IMR-90 (cell line): Measurements from ENCODE around the gene NCAPG2. TPM values are rescaled to one million over a fixed set of nuclear protein-coding genes. Genes with fewer than 3 reads are reported as not detected.

Experiments
- ATAC-seq: fragments of 200-7000 bp; cut with Tn5 transposase; 2 replicates; pipeline ENCODE4 v1.9.1; 2020; ENCODE audit warnings: low read depth, mild to moderate bottlenecking, moderate library complexity
- Bru-seq: library from RNA; stranded (reverse); fragments of 400-500 nt; gene quantifications from one replicate; lab custom pipeline; 2021; lab: Mats Ljungman, UMichigan
- BruChase-seq, 2 experiments: library from RNA; stranded (reverse); fragments of 400-500 nt; gene quantifications; one replicate each; lab custom pipeline; 2021; lab: Mats Ljungman, UMichigan
- BruUV-seq: library from RNA; stranded (reverse); fragments of 400-500 nt; replicated peaks from 2 replicates; lab custom pipeline; 2021; lab: Mats Ljungman, UMichigan
- CTCF ChIA-PET: fragments of 300-600 bp; formaldehyde crosslinking; extraction: SDS; loops from one replicate; lab custom pipeline; 2021; ENCODE audit warnings: antibody characterized with exemption; lab: Yijun Ruan, JAX
- POLR2A ChIA-PET: fragments of 300-600 bp; sonication (Branson Sonifier 250); formaldehyde crosslinking; loops from one replicate; lab custom pipeline; 2022; ENCODE audit warnings: antibody characterized with exemption; ENCODE audit not compliant: unreplicated experiment; lab: Charles Lee
- DNase-seq: peaks from one replicate; pipeline ENCODE4 v3.0.0; 2013
- H2AFZ ChIP-seq: replicated peaks from 2 replicates; pipeline ENCODE3; 2013; ENCODE audit warnings: low read length, mild to moderate bottlenecking; ENCODE audit not compliant: poor library complexity
- H2AK5ac ChIP-seq: 2 replicates; pipeline ENCODE4 v1.6.1; 2013; ENCODE audit warnings: low read depth, low read length, inconsistent platforms
- H2AK9ac ChIP-seq: replicated peaks from 2 replicates; pipeline ENCODE3; 2013; ENCODE audit warnings: mild to moderate bottlenecking, low read depth, low read length, moderate library complexity; ENCODE audit not compliant: poor library complexity
- H2BK120ac ChIP-seq: 2 replicates; pipeline ENCODE4 v1.6.1; 2013; ENCODE audit warnings: low read depth, low read length, inconsistent platforms
- H2BK15ac ChIP-seq: 3 replicates; pipeline ENCODE4 v1.6.1; 2013; ENCODE audit warnings: low read depth, low read length, inconsistent platforms
- H2BK20ac ChIP-seq: 2 replicates; pipeline ENCODE4 v1.6.1; 2013; ENCODE audit warnings: low read depth, mild to moderate bottlenecking, inconsistent platforms, low read length, moderate library complexity
- H2BK5ac ChIP-seq: 2 replicates; pipeline ENCODE4 v1.6.1; 2013; ENCODE audit warnings: mild to moderate bottlenecking, low read depth, low read length, inconsistent platforms; ENCODE audit not compliant: poor library complexity, severe bottlenecking
- H3K14ac ChIP-seq: replicated peaks from 2 replicates; pipeline ENCODE4 v1.6.1; 2013; ENCODE audit warnings: low read depth, low read length, inconsistent platforms
- H3K18ac ChIP-seq: 2 replicates; pipeline ENCODE4 v1.6.1; 2013; ENCODE audit warnings: low read depth, low read length, control low read depth
- H3K23ac ChIP-seq: 2 replicates; pipeline ENCODE4 v1.6.1; 2013; ENCODE audit warnings: low read depth, low read length, inconsistent platforms
- H3K27ac ChIP-seq: 2 replicates; pipeline ENCODE4 v1.5.1; 2013; ENCODE audit warnings: mild to moderate bottlenecking, control low read depth, low read length; ENCODE audit not compliant: insufficient read depth
- H3K27me3 ChIP-seq: 2 replicates; pipeline ENCODE4 v1.6.1; 2013; ENCODE audit warnings: low read length; ENCODE audit not compliant: control insufficient read depth, insufficient read depth
- H3K36me3 ChIP-seq: 2 replicates; pipeline ENCODE4 v1.6.1; 2013; ENCODE audit warnings: low read length, mixed read lengths; ENCODE audit not compliant: control insufficient read depth, insufficient read depth
- H3K4ac ChIP-seq: 2 replicates; pipeline ENCODE4 v1.6.1; 2013; ENCODE audit warnings: low read depth, low read length, inconsistent platforms
- H3K4me1 ChIP-seq: 2 replicates; pipeline ENCODE4 v1.6.1; 2013; ENCODE audit warnings: low read length, mixed read lengths; ENCODE audit not compliant: control insufficient read depth, insufficient read depth
- H3K4me2 ChIP-seq: 2 replicates; pipeline ENCODE4 v1.6.1; 2013; ENCODE audit warnings: low read depth, mild to moderate bottlenecking, control low read depth, low read length, moderate library complexity
- H3K4me3 ChIP-seq: 2 replicates; pipeline ENCODE4 v1.5.1; 2013; ENCODE audit warnings: low read depth, mild to moderate bottlenecking, control low read depth, low read length, moderate library complexity; ENCODE audit not compliant: insufficient read depth
- H3K56ac ChIP-seq: 2 replicates; pipeline ENCODE4 v1.6.1; 2013; ENCODE audit warnings: low read length, inconsistent platforms; ENCODE audit not compliant: insufficient read depth; ENCODE audit errors: extremely low read depth
- H3K79me1 ChIP-seq, 2 experiments: 2 replicates each; pipeline ENCODE4 v1.6.1; 2013; ENCODE audit warnings: low read length in 2 of 2, inconsistent platforms in 1 of 2, low read depth in 1 of 2
- H3K9ac ChIP-seq: 2 replicates; pipeline ENCODE4 v1.6.1; 2013; ENCODE audit warnings: low read depth, low read length, control low read depth
- H3K9me1 ChIP-seq: 2 replicates; pipeline ENCODE4 v1.6.1; 2013; ENCODE audit warnings: low read length, inconsistent platforms; ENCODE audit not compliant: insufficient read depth
- H3K9me3 ChIP-seq: 2 replicates; pipeline ENCODE4 v1.6.1; 2013; ENCODE audit warnings: low read length; ENCODE audit not compliant: control insufficient read depth, insufficient read depth
- H4K20me1 ChIP-seq: 2 replicates; pipeline ENCODE4 v1.6.1; 2013; ENCODE audit warnings: low read length, inconsistent platforms; ENCODE audit not compliant: insufficient read depth
- H4K5ac ChIP-seq: 2 replicates; pipeline ENCODE4 v1.6.1; 2013; ENCODE audit warnings: mild to moderate bottlenecking, low read depth, low read length, control low read depth
- H4K8ac ChIP-seq, 2 experiments: 2 replicates each; pipeline ENCODE4 v1.6.1; 2013; ENCODE audit warnings: low read depth in 2 of 2, low read length in 2 of 2, control low read depth in 1 of 2, inconsistent platforms in 1 of 2
- H4K91ac ChIP-seq: 2 replicates; pipeline ENCODE4 v1.6.1; 2013; ENCODE audit warnings: low read depth, low read length, inconsistent platforms; ENCODE audit not compliant: insufficient read depth
- BHLHE40 ChIP-seq: fragments of 150-350 bp; IDR thresholded peaks from 2 replicates; pipeline ENCODE4 v1.6.1; 2016; ENCODE audit warnings: mild to moderate bottlenecking, low read depth, low read length
- CHD1 ChIP-seq: IDR thresholded peaks from 2 replicates; pipeline ENCODE4 v1.6.1; 2012; ENCODE audit warnings: low read depth, low read length, improper control_type of control experiment
- CTCF ChIP-seq: conservative IDR thresholded peaks from 2 replicates; pipeline ENCODE4 v1.5.1; 2012; ENCODE audit warnings: mild to moderate bottlenecking, low read depth, low read length, improper control_type of control experiment
- FOS ChIP-seq: fragments of 150-350 bp; IDR thresholded peaks from 2 replicates; pipeline ENCODE4 v1.6.1; 2016; ENCODE audit warnings: low read depth, low read length
- MAFK ChIP-seq: IDR thresholded peaks from 2 replicates; pipeline ENCODE4 v1.6.1; 2012; ENCODE audit warnings: low read depth, low read length, improper control_type of control experiment
- MAZ ChIP-seq: IDR thresholded peaks from 2 replicates; pipeline ENCODE4 v1.6.1; 2012; ENCODE audit warnings: low read depth, mild to moderate bottlenecking, low read length, improper control_type of control experiment, moderate library complexity, borderline replicate concordance
- WGBS, 2 experiments: methylation state at CpG; one replicate each; pipeline versions ENCODE4 v1.1.5 to v1.1.7; 2013; ENCODE audit warnings: missing lambda C conversion rate in 2 of 2; ENCODE audit not compliant: insufficient read length in 1 of 2; ENCODE audit errors: extremely low coverage in 2 of 2; 5-methylcytosine and 5-hydroxymethylcytosine counted together
- dilution Hi-C: fragments of 300-500 bp; cut with HindIII; formaldehyde crosslinking; loops from one replicate; pipeline ENCODE4 v1.14.3; 2018; ENCODE audit warnings: low sequenced_read_pairs; ENCODE audit not compliant: unreplicated experiment
- in situ Hi-C: fragments of 300-500 bp; cut with MboI; formaldehyde crosslinking; loops from 3 replicates; pipeline ENCODE4 v1.14.3; 2019; ENCODE audit warnings: low sequenced_read_pairs, inconsistent platforms, mixed read lengths
- intact Hi-C: fragments of 100-400 bp; cut with micrococcal nuclease; formaldehyde crosslinking; loops from 2 replicates; pipeline ENCODE4 v1.10.0; 2022
- long read RNA-seq: library from polyadenylated mRNA; unstranded; transcript quantifications from one replicate; pipeline ENCODE4 v2.0.0, GENCODE V29; 2021; ENCODE audit not compliant: unreplicated experiment
- polyA plus RNA-seq, 3 experiments: library from polyadenylated mRNA; depleted of rRNA; stranded (reverse); fragments of >200 nt; gene quantifications; 2 replicates each; pipeline ENCODE4 v1.2.3, GENCODE V29; 2012; ENCODE audit warnings: low replicate concordance in 1 of 3
- total RNA-seq: library from RNA; depleted of rRNA; stranded (reverse); fragments of >200 nt; gene quantifications from 2 replicates; pipeline ENCODE4 v1.2.3, GENCODE V29; 2012; rRNA removed
- TF ChIP-seq, protein P1 (sequence below): fragments of 150-350 bp; IDR thresholded peaks from 2 replicates; pipeline ENCODE4 v1.6.1; 2017; ENCODE audit warnings: mild to moderate bottlenecking, antibody characterized with exemption, low read length, low read depth

NCAPG2 gene, protein sequence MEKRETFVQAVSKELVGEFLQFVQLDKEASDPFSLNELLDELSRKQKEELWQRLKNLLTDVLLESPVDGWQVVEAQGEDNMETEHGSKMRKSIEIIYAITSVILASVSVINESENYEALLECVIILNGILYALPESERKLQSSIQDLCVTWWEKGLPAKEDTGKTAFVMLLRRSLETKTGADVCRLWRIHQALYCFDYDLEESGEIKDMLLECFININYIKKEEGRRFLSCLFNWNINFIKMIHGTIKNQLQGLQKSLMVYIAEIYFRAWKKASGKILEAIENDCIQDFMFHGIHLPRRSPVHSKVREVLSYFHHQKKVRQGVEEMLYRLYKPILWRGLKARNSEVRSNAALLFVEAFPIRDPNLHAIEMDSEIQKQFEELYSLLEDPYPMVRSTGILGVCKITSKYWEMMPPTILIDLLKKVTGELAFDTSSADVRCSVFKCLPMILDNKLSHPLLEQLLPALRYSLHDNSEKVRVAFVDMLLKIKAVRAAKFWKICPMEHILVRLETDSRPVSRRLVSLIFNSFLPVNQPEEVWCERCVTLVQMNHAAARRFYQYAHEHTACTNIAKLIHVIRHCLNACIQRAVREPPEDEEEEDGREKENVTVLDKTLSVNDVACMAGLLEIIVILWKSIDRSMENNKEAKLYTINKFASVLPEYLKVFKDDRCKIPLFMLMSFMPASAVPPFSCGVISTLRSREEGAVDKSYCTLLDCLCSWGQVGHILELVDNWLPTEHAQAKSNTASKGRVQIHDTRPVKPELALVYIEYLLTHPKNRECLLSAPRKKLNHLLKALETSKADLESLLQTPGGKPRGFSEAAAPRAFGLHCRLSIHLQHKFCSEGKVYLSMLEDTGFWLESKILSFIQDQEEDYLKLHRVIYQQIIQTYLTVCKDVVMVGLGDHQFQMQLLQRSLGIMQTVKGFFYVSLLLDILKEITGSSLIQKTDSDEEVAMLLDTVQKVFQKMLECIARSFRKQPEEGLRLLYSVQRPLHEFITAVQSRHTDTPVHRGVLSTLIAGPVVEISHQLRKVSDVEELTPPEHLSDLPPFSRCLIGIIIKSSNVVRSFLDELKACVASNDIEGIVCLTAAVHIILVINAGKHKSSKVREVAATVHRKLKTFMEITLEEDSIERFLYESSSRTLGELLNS
- 25.8 and 31.7 TPM in 2 replicates for total RNA-seq
- polyA plus RNA-seq (2012; rRNA removed): 24.6 and 25.6 TPM in 2 replicates
- polyA plus RNA-seq (2012; cell fraction: cytosol; rRNA removed): 7.0 and 13.1 TPM in 2 replicates
- polyA plus RNA-seq (2012; cell fraction: nucleus; rRNA removed; ENCODE audit: low replicate concordance): 7.8 and 11.2 TPM in 2 replicates
- Bru-seq, nascent RNA: percentile 64 among the genes with signal in this experiment
- percentile 63 among the genes with signal in this experiment for BruChase-seq, experiment 1, labeled RNA remaining after a 6-hour chase
- BruChase-seq, experiment 2, labeled RNA remaining after a 2-hour chase: percentile 58 among the genes with signal in this experiment
- long read RNA-seq, transcript NCAPG2-201 (28 exons, 3,930 nt): major isoform, 10 of 13 reads
- long read RNA-seq, partial matches to known transcripts: 3 of 13 reads
- long read RNA-seq, other reads (novel, unspliced or antisense): 0 of 13 reads

DNA sequence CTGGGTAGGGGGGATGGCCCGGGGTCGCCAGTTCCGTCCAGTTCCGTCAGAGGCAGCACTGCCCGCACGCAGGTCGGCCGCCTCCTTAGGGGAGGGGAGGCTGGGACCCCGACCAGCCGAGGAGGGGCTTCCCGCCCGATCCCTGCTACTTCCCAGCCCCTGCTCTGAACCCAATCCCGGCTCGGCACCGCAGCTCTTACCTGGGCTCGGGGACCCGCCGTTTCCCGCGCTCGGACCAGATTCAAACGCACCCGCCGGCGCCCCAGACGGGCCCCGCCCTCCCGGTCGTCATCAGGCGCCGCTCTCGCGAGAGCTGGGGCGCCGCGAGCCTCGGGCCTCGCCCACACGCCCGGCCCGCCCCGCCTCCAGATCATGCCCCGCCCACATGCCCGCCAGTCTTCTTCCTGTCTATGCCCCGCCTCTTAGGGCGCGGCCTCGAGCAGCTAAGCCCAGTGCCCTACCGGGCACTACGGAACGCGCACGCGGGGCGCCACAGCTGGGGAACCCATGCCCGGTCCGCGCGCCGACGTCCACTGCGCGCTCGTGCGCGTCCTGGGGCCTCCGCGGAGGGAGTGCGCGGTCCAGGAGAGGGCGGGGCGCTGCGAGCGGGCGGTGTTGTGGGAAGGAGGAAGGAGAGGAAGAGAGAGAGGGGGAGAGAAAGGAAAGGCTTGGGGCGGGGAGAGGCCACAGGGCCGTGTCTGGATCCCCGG, at the start of gene NCAPG2:
NCAPG2 (minus strand) TSS at position 281 of the 710 bp plus-strand sequence. CDS start 2,905 bp downstream, outside the sequence.
- Histone ChIP-seq H3K4ac (peak within 1 kb of the TSS; percentile 63), H3K27ac (peak within 1 kb of the TSS; percentile 42)
- dilution Hi-C loops: no loop called here
- TF ChIP-seq FOS (no peak), CTCF (0 out of 2 replicates have a peak, but pooled peaks have one; percentile 8), CHD1 (no peak), BHLHE40 (peak; percentile 87), MAFK (no peak), MAZ (peak; percentile 91; the same call in 1 of the 2 replicates)
- TF ChIP-seq, protein P1, sequence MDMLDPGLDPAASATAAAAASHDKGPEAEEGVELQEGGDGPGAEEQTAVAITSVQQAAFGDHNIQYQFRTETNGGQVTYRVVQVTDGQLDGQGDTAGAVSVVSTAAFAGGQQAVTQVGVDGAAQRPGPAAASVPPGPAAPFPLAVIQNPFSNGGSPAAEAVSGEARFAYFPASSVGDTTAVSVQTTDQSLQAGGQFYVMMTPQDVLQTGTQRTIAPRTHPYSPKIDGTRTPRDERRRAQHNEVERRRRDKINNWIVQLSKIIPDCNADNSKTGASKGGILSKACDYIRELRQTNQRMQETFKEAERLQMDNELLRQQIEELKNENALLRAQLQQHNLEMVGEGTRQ: peak; percentile 51

More for the DNA sequence above, at the start of gene NCAPG2:
- H3K9ac ChIP-seq: peak within 1 kb of the TSS; percentile 73
- peak within 1 kb of the TSS; percentile 8; the same call in 1 of the 2 replicates for H2BK120ac ChIP-seq
- H3K9me3 ChIP-seq: no peaks in the 10 kb centered on the region
- H3K23ac ChIP-seq: peak within 1 kb of the TSS; percentile 59; the same call in 1 of the 2 replicates
- H2BK5ac ChIP-seq: peak within 1 kb of the TSS; percentile 39
- intact Hi-C loops: loop anchor here (2.0 kb wide), 3 partner anchors 36 to 152 kb away; partner anchors contain the start of genes DYNC2I1 and ESYT2
- ChIA-PET POLR2A (no interaction called here), CTCF (interaction anchor here (0.6 to 1.1 kb wide), 2 partner anchors 38 to 96 kb away, joined by 3 read pairs; no protein-coding TSS in a partner anchor)
- peaks cover 4% of the 10 kb centered on the region; the same call in 1 of the 2 replicates for H3K36me3 ChIP-seq
- H3K14ac ChIP-seq: peak within 1 kb of the TSS; percentile 75
- DNase-seq (peak; percentile 98), ATAC-seq (peak; percentile 99)
- peak within 1 kb of the TSS; percentile 35; the same call in 1 of the 2 replicates for H3K56ac ChIP-seq
- 0% methylated on average over 41 of the region's 78 CpGs; no CpG with 5 or more reads in 1 of the 2 experiments for WGBS, 2 experiments
- peak within 1 kb of the TSS; percentile 73 for H4K91ac ChIP-seq
- H3K27me3 ChIP-seq: no peaks in the 10 kb centered on the region
- peak within 1 kb of the TSS; percentile 87 for H3K4me3 ChIP-seq
- no TSS peak for BruUV-seq
- peak within 1 kb of the TSS; percentile 86 for H2AK5ac ChIP-seq
- H2AK9ac ChIP-seq: peak within 1 kb of the TSS; percentile 99
- H3K18ac ChIP-seq: no peak within 1 kb of the TSS
- peak within 1 kb of the TSS; percentile 35 for H4K5ac ChIP-seq
- peaks cover 5% of the 10 kb centered on the region for H3K4me1 ChIP-seq
- peaks cover 19% of the 10 kb centered on the region for H3K9me1 ChIP-seq
- peaks cover 9 to 38% of the 10 kb centered on the region in 2 experiments; a peak in 2 of 4 replicates for H3K79me1 ChIP-seq
- H4K8ac ChIP-seq: peak within 1 kb of the TSS; percentile 35 to 71; a peak in 3 of 4 replicates
- in situ Hi-C loops: no loop called here
- H2BK20ac ChIP-seq: no peak within 1 kb of the TSS
- peak within 1 kb of the TSS; percentile 90 for H3K4me2 ChIP-seq
- H2BK15ac ChIP-seq: no peak within 1 kb of the TSS
- no peaks in the 10 kb centered on the region for H4K20me1 ChIP-seq
- H2AFZ ChIP-seq: peak within 1 kb of the TSS; percentile 92
